Inflammatory macrophage treated with lipopolysaccharide for 1 hour (primary cell): ENCODE measurements around the gene ABL2.
"Not testable (repeated sequence)": the region's sequence is repeated elsewhere in the genome, so short reads cannot be mapped to it uniquely, and the experiment has no call there.

Experiments
- DNase-seq, 2 donors: peaks; one replicate each; pipeline ENCODE4 v3.0.0-alpha.2; 2020 to 2022

Gene ABL2

DNA sequence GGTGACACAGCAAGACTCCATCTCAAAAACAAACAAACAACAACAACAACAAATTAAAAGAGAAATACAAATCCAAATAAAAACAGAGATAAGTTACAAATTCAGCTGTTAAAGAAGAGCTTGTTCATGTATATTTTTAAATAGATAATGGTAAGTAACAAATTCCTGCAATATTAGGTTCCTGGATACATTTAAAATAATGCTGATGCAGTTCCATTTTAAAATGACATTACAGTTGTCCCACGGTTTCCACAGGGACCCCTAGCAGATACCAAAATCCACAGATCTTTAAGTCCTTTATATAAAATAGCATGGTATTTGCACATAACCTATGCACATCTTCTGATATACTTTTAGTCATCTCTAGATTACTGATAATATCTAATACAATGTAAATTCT is 61.5 kb downstream of the ABL2 start:
- no peak for DNase-seq

GRCh38 chr1:179167418-179167777 is 62.1 kb downstream of the ABL2 start:
- DNase-seq = no peak

GRCh38 chr1:179166663-179167417 is 62.6 kb downstream of the ABL2 start:
- DNase-seq = no peak

- no peak for DNase-seq
These were observed 65.0 kb downstream of the ABL2 start for GRCh38 chr1:179164494-179164893.

- no peak for DNase-seq
These were observed 72.8 kb downstream of the ABL2 start for GRCh38 chr1:179156708-179157107.

DNA sequence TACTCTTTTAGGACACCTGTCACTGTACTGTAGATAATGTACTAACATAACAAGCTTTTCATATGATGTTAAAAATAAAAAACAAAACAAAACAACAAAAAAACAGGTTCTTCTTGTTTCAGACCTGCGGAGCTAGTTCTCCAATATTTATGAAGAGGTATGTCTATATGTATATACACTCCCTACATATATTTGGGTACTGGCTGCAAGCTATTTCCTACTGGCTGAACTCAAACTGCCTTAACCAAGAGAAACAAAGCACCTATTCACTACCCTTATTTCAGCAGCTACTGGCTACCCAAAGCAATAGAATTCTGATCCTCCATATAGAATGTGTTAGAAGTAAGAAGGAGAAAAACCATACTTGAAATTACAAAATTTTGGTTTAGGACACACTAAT is 73.5 kb downstream of the ABL2 start:
- no peak for DNase-seq

- DNase-seq = no peak
These were observed 73.9 kb downstream of the ABL2 start for GRCh38 chr1:179155615-179156014.

GRCh38 chr1:179154437-179154836 is 75.0 kb downstream of the ABL2 start:
- DNase-seq = no peak

GRCh38 chr1:179153217-179153616 is 76.3 kb downstream of the ABL2 start:
- DNase-seq = no peak

DNA sequence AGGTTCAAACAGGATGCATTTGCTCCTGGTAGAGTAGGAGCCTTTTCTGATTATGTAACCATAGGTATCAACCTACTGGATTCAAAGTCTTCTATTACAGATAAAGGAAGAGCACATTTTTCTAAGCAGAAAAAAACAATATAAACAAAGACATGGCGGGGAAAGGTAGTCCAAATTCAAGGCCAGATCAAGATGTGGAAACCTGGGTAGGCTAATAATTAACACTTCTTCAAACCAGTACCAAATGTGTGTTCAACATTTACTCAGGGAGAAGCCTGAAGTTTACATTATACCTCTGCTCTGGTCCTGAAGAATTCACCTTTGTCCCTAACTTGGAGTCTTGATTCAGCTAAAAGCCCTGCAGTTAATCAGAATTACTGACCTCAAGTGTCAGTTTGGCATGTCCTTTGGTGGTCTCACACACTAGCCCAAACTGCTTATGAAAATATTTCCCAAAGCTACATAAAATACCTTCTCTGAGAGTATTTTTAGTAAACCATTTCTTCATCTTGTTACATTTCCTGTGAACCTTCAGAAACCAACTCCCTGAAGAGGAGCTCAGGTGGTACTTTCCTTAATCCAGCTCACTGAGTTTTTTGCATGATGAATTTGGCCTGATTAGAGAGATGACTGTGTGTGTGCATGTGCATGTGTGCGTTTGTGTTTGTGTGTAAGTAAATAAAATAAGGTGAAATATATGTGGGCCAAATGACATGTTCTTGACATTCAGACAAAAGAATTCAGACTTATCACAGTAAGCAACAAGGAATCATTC is 77.4 kb downstream of the ABL2 start:
- no peak for DNase-seq

- DNase-seq = no peak
These were observed 82.6 kb downstream of the ABL2 start for GRCh38 chr1:179146911-179147310.

DNA sequence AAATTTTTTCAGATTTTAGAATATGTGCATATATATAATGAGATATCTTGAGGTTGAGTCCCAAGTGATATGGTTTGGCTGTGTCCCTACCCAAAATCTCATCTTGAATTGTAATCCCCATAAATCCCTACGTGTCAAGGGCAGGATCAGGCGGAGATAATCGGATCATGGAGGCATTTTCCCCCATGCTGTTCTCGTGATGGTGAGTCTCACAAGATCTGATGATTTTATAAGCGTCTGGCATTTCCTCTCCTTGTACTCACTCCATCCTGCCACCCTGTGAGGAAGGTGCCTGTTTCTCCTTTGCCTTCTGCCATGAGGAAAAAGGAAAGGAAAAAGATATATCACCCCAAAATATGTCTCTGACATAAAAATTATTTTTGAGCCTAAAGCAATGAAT is 83.0 kb downstream of the ABL2 start:
- no peak for DNase-seq

- DNase-seq = no peak
These were observed 84.0 kb downstream of the ABL2 start for GRCh38 chr1:179145521-179145920.

DNA sequence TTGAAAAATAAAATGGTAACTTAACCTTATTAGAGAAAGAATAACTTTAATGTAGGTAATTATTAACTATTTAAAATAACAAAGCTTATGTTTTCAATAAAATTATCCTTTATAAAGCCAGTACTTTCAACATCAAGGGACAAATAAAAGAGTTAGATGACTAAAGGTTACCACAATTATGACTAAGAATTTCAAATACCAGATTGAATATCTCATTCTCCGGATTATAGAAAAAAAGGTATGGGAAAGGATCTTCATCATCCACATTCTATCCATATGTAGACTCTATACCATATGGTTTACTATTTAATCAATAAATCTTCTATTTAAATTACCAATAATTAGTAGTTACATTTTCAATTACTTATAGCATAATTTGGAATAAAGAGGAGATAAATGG is 84.9 kb downstream of the ABL2 start:
- DNase-seq = no peak

- DNase-seq = peak; percentile 66 to 82
These were observed 86.2 kb downstream of the ABL2 start for GRCh38 chr1:179143322-179143721.

DNA sequence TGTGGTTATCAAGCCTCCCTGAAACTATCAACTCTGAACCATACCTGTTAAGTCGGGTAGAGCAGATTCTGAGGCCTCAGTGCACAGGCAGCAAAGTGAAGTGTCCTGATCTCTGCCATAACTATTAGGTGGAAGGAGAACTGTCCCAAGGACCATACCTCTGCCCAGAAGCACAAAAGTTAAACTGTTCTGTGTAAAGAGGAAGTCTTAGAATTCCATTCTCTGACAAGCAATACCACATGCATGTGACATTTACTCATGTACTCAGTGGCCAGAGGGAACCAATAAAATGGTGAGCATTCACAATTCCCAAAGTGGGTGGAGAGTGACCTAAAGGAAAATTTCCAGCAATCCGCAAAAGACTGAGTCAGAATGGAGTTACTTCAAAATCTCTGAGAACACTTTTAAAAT is 86.6 kb downstream of the ABL2 start:
- DNase-seq = peak; percentile 97 to 99

DNA sequence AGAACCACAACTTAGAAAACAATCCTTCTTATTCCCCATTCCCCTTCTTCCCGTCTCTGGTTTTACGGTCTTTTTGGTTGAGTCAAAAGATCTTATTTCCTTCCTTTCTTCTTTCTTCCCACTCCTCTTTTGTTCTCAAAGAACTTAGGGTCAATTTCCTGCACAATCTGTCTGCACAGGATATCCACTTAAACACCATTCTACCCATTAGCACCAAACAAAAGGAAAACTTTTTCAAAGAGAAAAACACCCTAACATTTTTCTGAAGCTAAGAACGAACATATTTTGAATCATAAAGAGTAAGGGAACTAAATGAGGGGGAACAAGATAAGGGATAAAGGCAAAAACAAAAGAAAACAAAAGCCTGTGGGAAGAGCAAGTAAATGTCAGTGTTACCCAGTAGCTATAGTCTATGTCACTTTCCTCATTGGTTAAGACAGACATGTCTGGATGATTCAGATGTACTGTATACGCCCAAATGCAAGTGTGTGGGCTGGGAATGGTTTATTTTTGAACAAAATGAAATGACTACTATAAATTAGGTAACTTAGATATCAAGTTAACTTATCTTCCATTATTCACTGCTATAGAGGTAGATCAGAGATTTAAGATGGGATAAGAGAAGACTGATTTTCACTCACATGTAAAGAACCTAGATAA is 87.8 kb downstream of the ABL2 start:
- DNase-seq = peak; percentile 90 to 95

DNA sequence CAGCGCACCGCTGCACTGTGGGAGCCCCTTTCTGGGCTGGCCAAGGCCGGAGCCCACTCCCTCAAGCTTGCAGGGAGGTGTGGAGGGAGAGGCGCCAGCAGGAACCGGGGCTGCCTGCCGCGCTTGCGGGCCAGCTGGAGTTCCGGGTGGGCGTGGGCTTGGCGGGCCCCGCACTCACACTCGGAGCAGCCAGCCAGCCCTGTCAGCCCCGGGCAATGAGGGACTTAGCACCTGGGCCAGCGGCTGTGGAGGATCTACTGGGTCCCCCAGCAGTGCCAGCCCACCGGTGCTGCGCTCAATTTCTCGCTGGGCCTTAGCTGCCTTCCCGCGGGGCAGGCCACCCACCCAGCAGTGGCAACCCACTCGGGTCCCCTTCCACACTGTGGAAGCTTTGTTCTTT is 90.7 kb downstream of the ABL2 start:
- not testable (repeated sequence) for DNase-seq

GRCh38 chr1:179137617-179138255 is 91.7 kb downstream of the ABL2 start:
- no peak for DNase-seq

DNA sequence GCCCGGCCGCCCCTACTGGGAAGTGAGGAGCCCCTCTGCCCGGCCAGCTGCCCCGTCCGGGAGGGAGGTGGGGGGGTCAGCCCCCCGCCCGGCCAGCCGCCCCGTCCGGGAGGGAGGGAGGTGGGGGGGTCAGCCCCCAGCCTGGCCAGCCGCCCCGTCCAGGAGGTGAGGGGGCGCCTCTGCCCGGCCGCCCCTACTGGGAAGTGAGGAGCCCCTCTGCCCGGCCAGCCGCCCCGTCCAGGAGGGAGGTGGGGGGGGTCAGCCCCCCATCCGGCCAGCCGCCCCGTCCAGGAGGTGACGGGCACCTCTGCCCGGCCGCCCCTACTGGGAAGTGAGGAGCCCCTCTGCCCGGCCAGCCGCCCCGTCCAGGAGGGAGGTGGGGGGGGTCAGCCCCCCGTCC is 93.8 kb downstream of the ABL2 start:
- not testable (repeated sequence) for DNase-seq

DNA sequence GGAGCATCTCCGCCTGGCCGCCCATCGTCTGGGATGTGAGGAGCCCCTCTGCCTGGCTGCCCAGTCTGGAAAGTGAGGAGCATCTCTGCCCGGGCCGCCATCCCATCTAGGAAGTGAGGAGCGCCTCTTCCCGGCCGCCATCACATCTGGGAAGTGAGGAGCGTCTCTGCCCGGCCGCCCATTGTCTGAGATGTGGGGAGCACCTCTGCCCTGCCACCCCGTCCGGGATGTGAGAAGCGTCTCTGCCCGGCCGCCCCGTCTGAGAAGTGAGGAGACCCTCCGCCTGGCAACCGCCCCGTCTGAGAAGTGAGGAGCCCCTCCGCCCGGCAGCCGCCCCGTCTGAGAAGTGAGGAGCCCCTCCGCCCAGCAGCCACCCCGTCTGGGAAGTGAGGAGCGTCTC is 94.3 kb downstream of the ABL2 start:
- not testable (repeated sequence) for DNase-seq

DNA sequence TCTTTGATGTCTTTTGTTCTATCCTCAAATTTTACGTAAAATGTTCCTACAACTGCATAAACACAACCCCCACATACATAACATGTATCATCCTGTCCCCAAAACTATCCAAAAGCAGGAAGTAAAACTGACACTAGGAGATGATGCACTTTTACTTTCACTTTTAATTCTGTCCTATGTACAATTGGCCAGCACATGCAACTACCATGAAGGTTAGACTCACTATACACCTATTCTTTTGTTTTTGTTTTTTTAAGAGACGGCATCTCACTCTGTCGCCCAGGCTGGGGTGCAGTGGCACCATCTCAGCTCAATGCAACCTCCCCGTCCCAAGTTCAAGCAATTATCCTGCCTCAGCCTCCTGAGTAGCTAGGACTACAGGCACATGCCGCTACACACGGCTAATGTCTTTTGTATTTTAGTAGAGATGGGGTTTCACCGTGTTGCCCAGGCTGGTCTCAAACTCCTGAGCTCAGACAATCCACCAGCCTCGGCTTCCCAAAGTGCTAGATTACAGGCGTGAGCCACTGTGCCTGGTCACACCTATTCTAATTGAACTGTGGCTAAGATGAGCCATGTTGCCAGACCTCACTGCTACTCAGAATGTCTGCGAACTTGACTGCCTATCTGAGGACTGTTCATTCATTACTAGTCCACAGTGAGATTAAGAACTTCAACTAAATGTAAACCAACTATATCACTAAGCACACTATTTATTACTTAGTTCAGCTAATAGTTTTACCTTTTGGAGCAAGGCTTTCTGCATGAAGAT is 99.6 kb downstream of the ABL2 start:
- DNase-seq = peak; percentile 65 to 70

GRCh38 chr1:179128520-179128919 is 101.0 kb downstream of the ABL2 start:
- DNase-seq = no peak
